ENCODE results near the gene IPPK.

- TF ChIP-seq EZH2phosphoT487 (IDR thresholded peaks at IDR 0.05; ENCODE audit: borderline replicate concordance, low read length) (no peak), CTCF (conservative IDR thresholded peaks at IDR 0.05; ENCODE audit: low read depth, low read length) (no peak), EZH2 (IDR thresholded peaks at IDR 0.05; ENCODE audit: low read length, unreplicated experiment) (no peak)
Observed at GRCh38 chr9:92665836-92666235, 4.1 kb downstream of the IPPK start.
